HG03135 (cell line): Measurements from ENCODE around the gene PTHLH.

Experiments used
- ATAC-seq: cut with Tn5 transposase; IDR thresholded peaks from one replicate; pipeline ENCODE4 v1.9.1; 2021; ENCODE audit warnings: mild to moderate bottlenecking, moderate library complexity; ENCODE audit not compliant: unreplicated experiment

Gene PTHLH

DNA sequence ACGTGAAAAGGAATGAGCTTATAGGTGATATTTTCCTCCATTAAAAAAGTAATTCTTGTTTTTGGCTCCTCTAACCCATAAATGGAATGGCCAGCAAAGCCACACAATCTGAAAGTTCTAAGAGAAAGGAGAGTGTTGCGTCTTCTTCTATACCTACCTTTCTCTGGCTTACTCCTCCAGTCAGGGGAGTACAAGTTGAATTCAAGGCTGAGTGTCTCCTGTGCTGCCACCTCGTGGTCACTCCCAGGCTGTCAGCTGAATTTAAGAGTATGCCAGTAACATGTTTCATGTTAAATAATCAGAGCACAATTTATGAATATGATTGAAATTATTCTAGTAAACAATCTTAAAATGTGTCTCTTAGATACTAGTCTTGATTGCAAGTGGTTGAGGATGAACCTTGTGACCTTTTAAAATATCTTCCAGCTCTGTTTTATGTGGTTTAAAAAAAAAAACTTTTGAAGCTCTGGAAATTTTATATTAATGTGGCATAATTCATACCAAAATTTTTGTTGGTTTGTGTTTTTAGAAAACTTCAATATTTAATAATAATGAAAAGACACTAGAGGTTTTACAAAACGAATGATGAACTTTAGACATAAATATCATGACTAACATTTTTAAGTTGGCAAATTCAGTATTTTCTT lies 31.7 kb downstream of the PTHLH start:
- ATAC-seq = peak; percentile 92

DNA sequence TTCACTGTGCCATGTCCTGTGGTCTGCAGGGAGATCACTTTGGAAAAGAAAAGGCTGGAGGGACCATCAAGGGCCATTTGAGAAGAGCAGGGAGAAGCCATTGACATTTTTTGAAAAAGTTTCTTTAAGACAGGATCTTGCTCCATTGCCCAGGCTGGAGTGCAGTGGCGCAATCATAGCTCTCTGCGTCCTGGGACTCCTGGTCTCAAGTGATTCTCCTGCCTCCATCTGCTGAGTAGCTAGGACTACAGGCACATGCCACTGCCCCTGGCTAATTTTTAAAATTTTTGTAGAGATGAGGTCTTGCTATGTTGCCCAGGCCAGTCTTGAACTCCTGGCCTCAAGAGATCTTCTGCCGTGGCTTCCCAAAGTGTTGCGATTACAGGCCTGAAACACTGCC lies 32.3 kb downstream of the PTHLH start:
- ATAC-seq = no peak

DNA sequence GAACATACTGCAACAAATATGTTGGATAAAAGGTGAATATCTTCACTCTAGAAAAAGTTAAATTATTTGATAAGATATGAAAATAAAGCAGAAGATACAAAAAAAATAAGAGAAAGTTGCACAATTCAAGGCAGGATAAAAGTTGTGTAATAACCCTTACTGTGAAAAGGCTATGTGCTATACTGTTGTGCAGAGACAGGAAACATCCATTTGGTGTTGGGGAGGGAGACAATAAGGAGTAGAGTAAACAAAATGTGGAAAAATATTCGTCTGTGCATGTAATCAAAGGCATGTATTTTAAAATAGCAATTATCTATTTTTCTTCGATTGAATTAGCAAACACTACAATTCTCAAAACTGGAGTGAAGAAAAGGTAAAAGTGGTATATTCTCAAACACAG lies 34.8 kb downstream of the PTHLH start:
- ATAC-seq = no peak

DNA sequence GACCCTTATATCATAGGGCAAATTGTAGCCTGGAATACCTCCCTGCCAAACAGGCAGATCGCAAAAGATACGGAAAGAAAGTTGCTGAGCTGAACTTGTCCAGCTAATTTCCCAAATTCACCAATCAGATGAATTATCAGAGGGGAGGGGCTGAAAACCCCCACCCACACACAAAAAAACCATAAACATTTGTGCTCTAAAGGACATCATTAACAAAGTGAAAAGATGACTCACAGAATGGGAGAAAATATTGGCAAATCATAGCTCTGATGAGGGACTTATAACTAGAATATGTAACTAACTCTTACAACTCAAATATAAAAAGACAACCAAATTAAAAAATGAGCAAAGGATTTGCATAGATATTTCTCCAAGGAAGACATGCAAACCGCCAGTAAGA lies 36.3 kb downstream of the PTHLH start:
- ATAC-seq = no peak

DNA sequence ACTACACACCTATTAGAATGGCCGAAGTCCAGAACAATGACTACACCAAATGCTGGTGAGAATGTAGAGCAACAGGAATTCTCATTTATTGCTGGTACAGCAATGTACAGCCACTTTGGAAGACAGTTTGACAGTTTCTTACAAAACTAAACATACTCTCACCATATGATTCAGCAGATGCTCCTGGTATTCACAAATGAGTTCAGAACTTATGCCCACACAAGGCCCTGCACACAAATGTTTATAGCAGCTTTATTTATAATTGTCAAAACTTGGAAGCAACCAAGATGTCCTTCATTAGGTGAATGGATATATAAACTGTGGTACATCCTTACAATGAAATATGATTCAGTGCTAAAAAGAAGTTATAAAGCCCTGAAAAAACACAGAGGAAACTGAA lies 38.3 kb downstream of the PTHLH start:
- ATAC-seq = no peak

DNA sequence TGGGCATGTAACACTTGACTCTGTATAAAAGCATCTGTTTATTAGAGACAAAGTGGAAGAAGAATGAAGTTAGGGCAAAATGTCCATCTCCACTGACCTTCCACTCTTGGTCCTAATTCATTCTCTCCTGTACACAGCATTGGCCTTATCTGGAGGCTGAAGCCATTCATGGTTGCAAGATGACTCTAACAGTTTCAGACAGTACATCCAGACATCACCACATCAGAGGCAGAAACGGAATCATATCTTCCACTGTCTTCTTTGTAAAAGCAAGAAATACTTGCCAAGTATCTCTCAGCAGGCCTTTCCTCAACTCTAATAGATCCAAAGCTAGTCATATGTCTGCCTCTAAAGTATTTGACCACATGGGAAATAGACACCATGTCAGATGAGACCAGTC lies 41.1 kb downstream of the PTHLH start:
- ATAC-seq = no peak

DNA sequence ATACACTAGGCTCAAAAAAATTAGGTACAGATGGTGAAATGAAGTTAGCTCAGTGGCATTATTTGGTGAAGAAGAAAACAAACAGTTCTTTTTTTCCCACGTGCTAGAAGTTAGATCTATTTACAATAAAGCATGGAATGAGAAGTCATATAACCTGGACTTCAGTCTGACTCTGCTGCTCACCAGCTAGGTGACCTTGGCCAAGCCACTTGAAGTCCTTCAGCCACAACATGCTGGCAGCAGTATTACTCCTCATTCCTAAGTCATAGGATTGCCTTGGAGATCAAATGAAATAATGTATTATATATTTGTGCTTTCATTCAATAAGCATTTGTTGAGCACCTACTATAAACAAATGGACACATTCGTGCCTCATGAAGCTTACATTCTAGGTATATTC lies 45.2 kb downstream of the PTHLH start:
- no peak for ATAC-seq

DNA sequence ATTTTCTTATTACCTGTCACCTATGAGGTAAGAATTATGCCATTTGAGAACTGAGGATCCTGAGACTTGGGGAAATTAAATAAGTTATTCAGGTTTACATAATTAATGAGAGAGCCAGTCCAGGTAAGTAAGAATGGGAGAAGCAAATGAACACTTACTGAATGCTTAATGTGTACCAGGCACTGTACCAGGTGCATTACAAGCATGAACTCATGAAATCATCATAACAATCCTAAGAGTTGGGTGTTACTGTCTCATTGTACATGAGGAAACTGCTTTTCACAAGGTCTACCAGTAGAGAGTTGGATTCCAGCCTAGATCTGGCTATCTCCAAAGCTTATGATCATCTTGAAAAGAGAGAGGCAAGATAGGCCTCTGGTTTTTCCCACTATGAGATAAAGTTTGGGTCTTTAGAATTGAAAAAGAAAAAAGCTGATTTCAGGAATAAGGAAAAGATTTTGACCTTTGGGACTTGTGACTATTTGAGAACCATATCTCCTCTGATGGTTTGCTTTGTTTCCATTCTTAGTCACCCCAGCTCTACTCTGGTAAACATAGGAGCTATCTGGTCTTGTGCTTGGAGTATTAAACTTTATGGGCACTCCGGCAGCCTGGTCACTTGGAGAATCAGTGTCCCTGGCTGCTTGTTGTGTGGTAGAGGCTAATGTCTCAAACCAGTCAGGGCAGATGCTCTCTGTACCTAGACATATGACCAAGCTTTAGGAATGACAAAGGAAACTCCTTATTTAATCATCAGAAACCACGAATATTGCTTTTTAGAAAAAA lies 48.0 kb downstream of the PTHLH start:
- no peak for ATAC-seq

DNA sequence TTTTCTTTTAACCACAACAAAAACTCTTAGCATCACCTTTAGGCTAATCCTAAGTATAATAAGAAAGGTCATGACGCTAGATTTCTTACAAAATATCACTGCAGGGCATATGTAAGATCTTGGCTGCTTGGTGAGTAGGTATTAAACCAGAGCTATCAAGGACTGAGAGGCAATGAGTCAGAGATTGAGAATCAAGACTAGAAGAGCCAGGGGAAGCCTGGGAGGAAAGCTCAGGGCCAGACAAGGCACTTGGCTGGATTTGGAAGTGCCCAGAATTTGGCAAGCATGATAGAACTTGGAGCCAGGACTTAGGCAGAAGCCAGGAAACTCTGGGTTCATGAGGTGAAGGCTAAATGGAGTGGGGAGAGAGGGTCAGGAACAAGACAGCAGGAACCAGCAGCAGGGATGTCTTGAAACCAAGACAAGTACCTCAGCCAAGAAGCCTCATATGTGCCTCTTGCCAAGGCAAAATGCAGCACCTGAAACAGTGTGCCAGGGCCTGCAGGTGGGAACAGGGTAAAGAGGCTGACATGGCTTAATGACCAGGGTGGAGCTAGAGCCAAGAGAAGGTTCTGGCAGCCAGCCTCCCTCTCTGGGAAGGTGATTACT lies 49.9 kb downstream of the PTHLH start:
- no peak for ATAC-seq

DNA sequence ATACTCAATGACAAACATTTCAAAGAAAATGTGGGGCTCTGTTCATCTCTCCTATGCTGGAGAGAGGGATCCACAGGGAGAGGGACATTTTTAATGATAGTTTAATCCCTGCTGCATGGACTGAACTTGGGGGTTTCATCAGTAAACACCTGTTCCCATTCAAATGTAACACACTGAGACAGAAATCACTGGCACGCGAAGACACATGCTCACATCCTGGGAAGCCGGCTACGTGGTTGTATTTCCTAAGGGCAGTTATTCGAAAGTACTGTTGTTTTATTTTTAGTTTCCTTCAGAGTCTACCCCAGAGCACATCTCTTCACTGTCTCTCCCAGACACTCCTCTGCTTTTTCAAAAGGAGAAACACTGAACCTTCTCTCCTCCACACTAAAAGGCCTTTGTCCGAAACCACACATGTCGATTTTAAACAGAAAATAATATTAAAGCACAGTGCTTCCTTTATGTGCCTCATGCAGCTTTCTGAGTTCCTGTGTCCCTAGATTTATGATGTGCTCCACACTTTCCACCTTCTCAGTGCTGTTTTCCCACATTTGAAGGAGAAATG lies 52.8 kb downstream of the PTHLH start:
- no peak for ATAC-seq

DNA sequence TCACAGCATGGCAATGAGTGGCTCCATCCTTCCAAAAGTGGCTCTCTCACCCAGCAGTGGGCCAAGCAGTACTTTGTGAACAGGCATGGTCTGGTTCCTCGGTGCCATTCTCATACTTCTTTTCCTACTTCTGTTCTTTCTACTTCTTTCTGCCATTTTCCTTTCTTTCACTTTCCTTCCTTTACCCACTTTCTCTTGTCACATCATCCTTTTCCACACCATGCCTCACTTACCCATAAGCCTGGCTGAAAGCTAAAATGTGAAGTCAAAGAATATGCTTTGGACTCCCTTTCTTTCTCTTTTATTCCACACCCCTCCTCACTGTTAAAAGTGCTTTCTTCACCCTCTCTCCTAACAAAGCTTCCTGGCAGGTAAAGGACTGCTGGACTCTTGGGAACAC lies 57.0 kb downstream of the PTHLH start:
- no peak for ATAC-seq

DNA sequence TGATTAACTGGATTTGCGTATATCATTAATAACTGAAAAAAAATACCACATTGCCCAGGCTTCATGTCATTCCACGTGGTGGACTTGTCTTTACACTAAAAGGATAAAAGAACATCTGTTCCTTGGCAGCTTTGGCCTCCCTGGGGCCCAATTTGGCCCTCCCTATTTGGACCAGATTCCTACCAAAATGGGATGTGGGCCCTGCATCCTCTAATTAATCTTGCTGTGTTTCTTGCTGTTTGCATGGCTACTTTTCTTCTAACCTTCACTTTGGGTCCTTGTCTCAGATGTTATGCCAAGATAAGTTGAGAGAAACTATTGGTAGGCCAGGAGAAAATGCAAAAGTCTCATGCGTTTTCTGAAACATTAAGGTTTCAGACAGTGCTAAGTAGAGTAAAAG lies 57.5 kb downstream of the PTHLH start:
- no peak for ATAC-seq

DNA sequence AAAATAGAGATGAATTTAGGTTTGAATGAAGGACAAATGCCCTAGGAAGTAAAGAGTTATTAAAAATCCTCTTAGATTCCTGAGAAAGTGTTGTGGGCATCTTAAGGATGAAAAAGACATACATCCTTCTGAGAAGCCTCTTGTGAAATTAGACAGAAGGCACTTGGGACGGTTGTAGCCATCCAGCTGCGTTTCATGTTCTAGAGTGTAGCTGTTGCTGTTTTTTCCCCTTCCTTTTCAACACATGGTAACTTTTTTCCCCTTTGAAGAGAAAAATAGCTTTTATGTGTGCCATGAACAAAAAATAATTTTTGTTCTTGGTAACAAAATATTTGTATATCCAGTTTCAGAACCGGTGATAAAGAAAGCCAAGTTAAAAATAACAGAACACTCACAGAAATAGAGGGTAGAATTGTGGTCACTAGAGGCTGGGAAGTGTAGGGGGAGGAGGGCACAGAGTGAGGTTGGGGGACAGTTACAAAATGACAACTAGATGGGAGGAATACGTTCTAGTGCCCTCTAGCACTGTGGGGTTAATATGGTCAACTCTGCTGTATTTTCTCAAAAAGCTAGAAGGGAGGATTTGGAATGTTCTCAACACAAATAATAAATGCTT lies 58.4 kb downstream of the PTHLH start:
- no peak for ATAC-seq

DNA sequence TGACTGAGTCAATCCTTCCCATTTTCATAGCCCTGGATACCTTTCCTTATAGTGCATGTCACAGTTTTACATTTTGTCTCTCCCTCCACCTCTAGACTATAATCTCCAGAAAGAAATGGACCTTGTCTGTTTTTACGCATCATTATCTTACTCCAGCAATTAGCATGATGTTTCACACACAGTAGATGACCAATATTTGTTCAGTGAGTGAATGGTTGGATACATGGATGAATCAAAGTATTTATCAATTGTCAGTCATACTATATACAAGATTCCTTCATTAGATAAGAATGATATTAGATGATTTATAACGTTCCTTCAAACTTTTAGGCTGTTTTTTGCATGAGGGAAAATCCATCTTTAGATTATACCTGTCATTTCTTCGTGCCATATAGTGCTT lies 61.1 kb downstream of the PTHLH start:
- ATAC-seq = no peak
